Measurements from ENCODE around the gene PRKCZ.

The PRKCZ gene

GRCh38 chr1:2175681-2176454 is 125.7 kb downstream of the PRKCZ start:
- Histone ChIP-seq H3K4me3 (ENCODE audit: low read depth in 1 of 2, low read length in 1 of 2) (no peak overlapping the region), H3K27ac (no peak overlapping the region), H3K4me1 (ENCODE audit: control insufficient read depth in 1 of 2, insufficient read depth in 1 of 2, low read depth in 1 of 2, low read length in 1 of 2) (peaks cover 14 to 22% of the 10 kb centered on the region in 2 experiments), H3K36me3 (peaks cover 44% of the 10 kb centered on the region), H3K27me3 (no peaks in the 10 kb centered on the region), H3K9me3 (no peaks in the 10 kb centered on the region)
- TF ChIP-seq CTCF (IDR thresholded peaks at IDR 0.05) = no peak

- Histone ChIP-seq H3K4me1 (ENCODE audit: control insufficient read depth in 1 of 2, insufficient read depth in 1 of 2, low read depth in 1 of 2, low read length in 1 of 2) (peaks cover 14 to 22% of the 10 kb centered on the region in 2 experiments), H3K4me3 (ENCODE audit: low read depth in 1 of 2, low read length in 1 of 2) (no peak overlapping the region), H3K36me3 (peaks cover 45% of the 10 kb centered on the region), H3K9me3 (no peaks in the 10 kb centered on the region), H3K27ac (no peak overlapping the region), H3K27me3 (no peaks in the 10 kb centered on the region)
- TF ChIP-seq CTCF (IDR thresholded peaks at IDR 0.05) = no peak
Observed at GRCh38 chr1:2176615-2177014, 126.4 kb downstream of the PRKCZ start.

- Histone ChIP-seq H3K27me3 (no peaks in the 10 kb centered on the region), H3K9me3 (no peaks in the 10 kb centered on the region), H3K27ac (no peak overlapping the region), H3K36me3 (peaks cover 36% of the 10 kb centered on the region), H3K4me3 (ENCODE audit: low read depth in 1 of 2, low read length in 1 of 2) (no peak overlapping the region), H3K4me1 (ENCODE audit: control insufficient read depth in 1 of 2, insufficient read depth in 1 of 2, low read depth in 1 of 2, low read length in 1 of 2) (peaks cover 14 to 22% of the 10 kb centered on the region in 2 experiments)
- no peak for TF ChIP-seq CTCF (IDR thresholded peaks at IDR 0.05)
Observed at GRCh38 chr1:2177541-2177940, 127.3 kb downstream of the PRKCZ start.

- Histone ChIP-seq H3K4me1 (ENCODE audit: control insufficient read depth in 1 of 2, insufficient read depth in 1 of 2, low read depth in 1 of 2, low read length in 1 of 2) (peaks cover 14 to 21% of the 10 kb centered on the region in 2 experiments), H3K9me3 (no peaks in the 10 kb centered on the region), H3K27ac (no peak overlapping the region), H3K27me3 (no peaks in the 10 kb centered on the region), H3K36me3 (peaks cover 34% of the 10 kb centered on the region), H3K4me3 (ENCODE audit: low read depth in 1 of 2, low read length in 1 of 2) (no peak overlapping the region)
- no peak for TF ChIP-seq CTCF (IDR thresholded peaks at IDR 0.05)
Observed at GRCh38 chr1:2177946-2178538, 127.8 kb downstream of the PRKCZ start.

GRCh38 chr1:2178875-2179274 is 128.7 kb downstream of the PRKCZ start:
- Histone ChIP-seq H3K4me3 (ENCODE audit: low read depth in 1 of 2, low read length in 1 of 2) (no peak overlapping the region), H3K27ac (no peak overlapping the region), H3K27me3 (no peaks in the 10 kb centered on the region), H3K4me1 (ENCODE audit: control insufficient read depth in 1 of 2, insufficient read depth in 1 of 2, low read depth in 1 of 2, low read length in 1 of 2) (peaks cover 11 to 13% of the 10 kb centered on the region in 2 experiments), H3K36me3 (peaks cover 34% of the 10 kb centered on the region), H3K9me3 (no peaks in the 10 kb centered on the region)
- TF ChIP-seq CTCF (IDR thresholded peaks at IDR 0.05) = no peak
